NCI-H2081 treated with DMSO at 0.1 percent for 48 hours (cell line): ENCODE results near the gene FUT3.
"Not testable (repeated sequence)": the region's sequence is repeated elsewhere in the genome, so short reads cannot be mapped to it uniquely, and the experiment has no call there.

Experiments
- DNase-seq: peaks from one replicate; lab custom pipeline; 2025; lab: John Stamatoyannopoulos, UW

FUT3 gene

DNA sequence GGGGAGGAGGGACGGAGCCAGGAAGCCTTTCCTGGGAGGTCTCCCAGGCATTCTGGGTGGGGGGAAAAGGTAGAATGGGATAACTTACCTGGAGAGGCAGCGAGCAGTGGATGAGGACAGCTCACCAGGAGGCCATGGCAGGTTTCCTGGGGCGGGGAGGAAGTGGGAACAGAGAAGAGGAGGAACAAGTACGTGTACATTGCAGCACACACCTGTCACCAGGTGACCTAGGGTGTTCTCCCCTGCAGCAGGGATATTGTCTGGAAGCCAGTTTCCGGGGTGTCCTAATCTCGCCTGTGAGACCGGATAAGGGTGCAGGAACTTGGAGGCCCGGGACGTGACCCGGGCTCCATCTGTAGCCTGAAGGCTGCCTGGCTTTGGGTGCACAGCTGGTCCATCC is at the start of gene FUT3:
Gene FUT3 (minus strand): TSS at position 148 of the 400 bp plus-strand sequence.
- no peak for DNase-seq

DNA sequence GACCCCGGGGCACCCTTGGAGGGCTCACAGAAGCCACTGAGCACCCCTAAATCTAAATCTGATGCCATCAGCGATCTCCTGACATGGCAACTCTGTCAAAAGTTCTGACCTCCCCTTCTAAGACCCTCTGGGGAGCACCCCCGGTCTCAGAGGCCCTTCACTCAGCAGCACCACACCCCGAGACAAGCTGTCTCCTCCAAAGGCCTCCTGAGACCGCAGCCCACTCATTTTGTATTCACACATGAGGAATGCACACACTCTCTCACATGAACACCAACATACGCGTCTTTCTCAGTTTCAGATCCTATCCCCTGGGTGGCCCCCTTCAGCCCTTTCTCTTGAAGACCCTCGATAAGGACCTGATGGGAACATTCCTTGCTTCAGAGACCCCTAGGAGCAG is 49.7 kb upstream of the FUT3 start:
- DNase-seq = no peak

DNA sequence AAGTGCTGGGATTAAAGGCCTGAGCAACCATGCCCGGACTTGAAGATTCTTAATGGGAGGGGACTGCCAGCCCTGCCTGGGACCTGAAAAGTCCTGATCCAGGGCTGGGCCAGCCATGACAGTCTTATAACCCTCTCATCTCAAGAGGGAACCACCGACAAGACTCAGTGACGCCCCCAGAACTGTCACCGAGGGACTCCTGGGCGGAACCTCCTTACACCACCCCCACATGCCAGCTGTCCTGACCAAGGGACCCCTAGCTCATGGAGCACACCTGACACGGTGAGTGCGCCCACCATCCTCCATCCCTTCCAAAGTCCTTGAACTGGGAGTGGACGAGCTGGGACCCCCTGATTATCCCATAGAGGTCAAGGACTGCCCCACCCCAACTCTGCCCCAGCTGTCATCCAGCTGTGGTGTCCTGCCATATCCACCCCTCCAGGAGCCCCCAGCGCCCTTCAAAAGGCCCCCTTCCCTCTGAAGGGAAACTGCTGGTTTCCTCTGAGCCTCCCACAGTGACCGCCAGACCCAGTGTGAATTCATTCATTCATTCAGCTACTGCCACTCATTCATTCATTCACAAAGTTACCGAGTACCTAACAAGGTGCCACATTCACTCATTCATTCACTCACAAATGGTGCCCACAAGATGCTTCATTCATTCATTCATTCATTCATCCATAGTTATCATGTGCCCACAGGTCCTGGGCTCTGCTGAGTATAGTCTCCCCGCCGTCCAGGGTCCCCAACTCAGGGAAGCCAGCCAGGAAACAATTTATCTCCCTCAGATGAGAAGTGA is 48.7 kb upstream of the FUT3 start:
- no peak for DNase-seq

DNA sequence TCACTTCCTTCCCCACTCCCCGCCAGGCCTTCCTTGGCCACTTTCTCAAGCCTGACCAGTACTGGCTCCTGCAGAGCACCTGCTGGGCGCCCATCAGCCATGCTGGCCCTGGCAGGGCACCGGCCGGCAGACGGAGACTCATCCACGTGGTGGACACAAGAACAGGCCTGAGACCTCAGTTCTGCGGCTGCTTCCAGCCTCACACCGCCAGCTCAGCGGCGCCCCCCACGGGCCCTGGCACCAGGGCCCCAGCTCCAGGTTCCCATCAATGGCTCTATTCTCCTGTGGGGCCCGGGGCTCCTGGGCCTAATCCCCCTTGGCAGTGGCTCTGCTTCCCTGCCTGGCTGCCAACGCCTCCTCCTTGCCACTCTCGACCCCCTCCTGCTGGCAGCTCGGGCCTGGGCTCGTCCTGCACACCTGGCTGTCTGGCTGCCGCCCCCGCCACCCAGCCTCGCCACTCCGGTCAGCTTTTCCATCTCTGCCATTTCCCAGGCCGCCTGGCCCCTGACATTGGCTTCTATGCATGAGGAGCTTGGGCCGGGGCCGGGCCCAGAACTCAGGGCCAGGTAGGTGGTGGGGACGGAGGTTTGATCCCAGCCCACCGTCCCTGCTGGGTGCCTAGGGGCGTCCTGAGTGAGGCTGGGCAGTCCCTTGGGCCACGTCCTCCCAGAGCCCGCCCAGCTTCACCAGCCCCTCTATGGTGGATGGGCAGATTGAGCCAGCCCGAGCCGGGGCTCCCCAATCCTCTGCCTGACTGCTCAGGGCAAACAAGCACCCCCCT is 46.1 kb upstream of the FUT3 start:
- no peak for DNase-seq

DNA sequence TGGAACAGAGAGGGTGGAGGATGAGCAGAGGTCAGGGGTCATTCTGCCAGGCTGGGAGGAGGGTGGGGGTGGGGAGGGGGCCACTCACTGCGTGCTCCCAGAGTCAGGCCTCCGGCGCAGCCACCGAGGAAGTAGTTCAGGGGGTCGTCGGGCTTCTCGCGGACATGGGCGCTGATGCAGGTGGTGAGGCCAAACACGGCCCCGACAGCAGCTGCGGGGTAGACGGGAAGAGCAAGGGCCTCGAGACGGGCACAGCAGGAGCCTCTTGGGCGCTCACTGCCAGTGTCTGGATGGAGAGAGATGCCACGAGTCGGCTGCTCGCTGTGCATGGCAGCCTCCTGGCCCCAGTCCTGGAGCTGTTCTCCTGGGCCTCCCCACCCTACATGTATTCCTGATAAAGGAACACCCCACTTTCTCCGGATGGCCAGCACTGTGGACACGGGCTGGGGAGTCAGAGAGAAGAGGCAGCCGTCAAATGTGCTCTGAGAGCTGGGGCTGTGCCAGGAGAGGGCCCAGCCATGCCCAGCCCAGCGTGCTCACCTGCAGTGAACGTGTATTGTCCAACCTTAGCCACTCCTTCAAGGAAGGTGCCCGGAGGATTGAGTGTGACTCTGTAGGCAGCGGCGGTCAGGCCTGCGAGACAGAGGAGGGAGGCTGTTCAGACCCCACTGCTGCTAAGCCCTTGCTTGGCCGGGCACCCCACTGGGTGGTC is 45.3 kb upstream of the FUT3 start:
- no peak for DNase-seq

DNA sequence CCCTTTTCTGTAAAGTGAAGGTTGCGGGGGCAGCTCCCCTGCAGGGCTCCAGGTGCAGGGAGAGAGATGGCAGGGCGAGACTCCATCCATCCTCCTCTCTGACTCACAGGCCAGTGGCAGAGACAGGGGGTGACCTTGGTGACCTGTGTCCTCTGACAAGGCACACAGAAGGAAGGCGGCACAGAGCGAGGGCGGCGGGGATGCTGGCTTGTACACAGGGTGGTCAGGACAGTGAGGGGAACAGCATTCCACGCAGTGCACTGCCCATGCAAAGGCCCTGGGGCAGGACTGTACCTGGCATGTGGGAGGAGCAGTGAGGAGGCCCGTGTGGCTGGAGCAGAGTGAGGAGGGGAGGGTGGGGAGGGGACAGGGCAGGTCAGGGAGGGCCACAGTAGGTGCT is 44.6 kb upstream of the FUT3 start:
- no peak for DNase-seq

DNA sequence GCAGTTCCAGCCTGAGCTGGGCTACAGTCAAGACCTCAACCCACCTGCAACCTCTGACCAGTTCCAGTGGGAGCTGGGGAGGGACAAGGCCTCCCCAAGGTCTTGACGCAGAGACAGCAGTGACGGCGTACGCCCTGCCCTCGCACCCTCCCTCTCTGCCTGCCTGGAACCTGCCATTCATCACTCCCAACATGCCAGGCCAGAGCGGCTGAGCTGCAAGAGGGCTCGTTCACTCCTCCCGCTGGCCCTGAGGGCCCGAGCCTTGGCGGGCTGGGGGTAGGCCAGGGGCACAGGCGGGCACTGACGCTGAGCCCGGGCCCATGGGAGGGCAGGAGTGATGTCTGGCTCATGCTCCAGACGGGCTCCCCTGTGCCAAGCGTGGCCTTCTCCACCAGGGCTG is 44.2 kb upstream of the FUT3 start:
- no peak for DNase-seq

DNA sequence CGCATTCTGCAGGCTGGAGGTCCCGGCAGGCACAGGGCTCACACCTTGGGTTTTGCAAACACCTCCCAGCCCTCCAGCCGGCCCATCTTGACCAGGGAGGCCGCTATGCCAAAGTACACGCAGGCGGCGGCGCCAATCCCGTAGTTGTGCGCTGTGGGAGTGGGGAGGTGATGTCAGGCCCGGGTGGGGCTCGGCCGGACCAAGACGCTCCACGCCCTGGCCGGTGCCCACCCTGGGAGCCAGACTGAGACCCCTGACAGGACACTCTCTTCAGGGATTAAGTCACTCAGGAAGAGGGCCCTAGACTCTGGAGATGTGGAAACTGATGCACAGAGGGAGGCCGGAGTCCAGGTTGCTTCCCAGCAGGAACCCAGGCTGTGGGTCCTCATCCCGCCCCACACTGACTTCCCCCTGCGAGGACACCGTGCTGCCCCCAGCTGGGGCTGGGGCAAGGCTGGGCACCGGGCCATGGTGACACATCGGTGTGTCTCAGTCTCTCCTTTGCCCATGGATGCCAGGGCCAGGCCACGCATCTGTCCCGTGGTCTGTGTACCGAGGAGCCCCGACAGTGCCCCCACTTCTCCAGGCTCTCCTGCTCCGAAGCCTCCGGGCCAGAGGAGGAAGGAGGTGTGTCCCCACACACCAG is 43.6 kb upstream of the FUT3 start:
- no peak for DNase-seq

DNA sequence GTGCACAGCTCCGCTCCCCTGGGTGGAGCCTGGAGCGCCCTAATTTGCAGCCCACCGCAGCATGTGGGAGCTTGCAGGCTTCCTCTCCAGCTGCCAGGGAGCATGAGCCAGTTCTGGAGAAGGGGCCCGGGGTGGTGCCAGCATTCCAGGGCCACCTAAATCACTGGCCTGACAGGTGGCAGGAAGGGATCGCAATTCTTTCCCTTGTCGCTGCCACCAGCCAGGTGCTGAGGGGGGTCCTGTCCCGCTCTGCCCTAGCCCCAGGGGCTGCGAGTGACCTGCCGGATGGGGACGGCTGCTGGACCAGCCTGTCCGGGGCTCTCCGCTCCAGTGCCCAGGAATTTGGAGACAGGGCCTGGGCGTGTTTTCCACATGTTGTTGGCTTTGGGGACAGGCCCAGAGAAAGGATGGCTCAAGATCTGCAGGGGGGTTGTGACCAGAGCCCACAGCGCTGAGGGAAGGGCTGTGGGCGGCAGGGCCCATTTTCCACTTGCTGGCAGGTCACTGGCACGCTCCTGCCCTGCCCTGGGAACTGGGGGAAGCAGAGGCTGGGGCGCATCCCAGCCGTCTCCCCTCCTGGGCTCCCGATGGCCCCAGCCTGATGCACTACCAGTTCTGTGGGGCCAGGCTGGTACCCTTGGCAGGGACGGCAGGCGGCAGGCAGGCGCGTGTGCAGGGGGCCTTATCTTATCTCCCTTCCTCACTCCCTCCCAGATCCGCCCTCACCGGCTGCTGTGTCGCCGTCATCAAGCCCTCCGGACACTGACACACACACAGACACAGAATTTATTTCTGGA is 42.9 kb upstream of the FUT3 start:
- DNase-seq = no peak

DNA sequence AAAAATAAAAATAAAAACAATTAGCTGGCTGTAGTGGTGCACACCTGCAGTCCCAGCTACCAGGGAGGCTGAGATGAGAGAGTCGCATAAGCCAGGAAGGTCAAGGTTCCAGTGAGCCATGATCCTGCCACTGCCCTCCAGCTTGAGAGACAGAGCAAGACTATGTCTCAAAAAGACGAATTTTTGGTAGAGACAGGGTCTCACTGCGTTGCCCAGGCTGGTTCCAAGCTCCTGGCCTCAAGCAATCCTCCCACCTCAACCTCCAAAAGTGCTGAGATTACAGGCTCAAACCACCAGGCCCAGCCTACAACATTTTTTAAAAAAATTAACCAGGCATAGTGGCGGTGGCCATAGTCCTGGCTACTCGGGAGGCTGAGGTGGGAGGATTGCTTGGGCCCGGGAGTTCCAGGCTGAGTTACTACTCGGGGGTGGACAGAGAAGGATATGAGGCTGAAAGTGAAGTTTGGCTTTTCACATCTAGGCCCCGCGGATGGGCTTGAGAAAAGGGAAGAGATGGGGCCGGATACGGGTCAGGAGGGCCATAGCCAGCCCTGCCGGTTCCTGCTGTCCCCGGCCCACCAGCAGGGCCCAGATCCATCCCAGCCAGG is 42.2 kb upstream of the FUT3 start:
- no peak for DNase-seq

GRCh38 chr19:5892772-5893275 is 41.6 kb upstream of the FUT3 start:
- no peak for DNase-seq

- DNase-seq = no peak
These were observed 40.9 kb upstream of the FUT3 start for GRCh38 chr19:5891938-5892771.

DNA sequence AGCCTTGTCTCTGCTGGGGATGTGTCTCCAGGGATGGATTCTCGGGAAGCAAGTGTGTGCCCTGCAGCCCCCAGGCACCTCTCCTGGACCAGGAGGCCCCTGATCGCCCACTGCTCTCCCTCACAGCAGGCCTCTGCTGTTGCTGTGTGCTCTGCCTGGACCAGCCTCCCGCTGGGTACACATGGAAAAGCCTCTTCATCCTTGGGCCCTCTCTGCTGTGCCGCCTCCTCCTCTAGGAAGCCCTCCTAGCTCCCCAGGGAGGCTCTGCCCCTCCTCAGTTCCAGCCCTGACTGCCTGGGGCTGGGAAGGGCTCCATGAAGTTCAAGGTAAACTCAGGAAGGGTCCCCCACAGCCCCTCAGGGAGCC is 40.3 kb upstream of the FUT3 start:
- DNase-seq = no peak

GRCh38 chr19:5890099-5890498 is 38.9 kb upstream of the FUT3 start:
- no peak for DNase-seq

DNA sequence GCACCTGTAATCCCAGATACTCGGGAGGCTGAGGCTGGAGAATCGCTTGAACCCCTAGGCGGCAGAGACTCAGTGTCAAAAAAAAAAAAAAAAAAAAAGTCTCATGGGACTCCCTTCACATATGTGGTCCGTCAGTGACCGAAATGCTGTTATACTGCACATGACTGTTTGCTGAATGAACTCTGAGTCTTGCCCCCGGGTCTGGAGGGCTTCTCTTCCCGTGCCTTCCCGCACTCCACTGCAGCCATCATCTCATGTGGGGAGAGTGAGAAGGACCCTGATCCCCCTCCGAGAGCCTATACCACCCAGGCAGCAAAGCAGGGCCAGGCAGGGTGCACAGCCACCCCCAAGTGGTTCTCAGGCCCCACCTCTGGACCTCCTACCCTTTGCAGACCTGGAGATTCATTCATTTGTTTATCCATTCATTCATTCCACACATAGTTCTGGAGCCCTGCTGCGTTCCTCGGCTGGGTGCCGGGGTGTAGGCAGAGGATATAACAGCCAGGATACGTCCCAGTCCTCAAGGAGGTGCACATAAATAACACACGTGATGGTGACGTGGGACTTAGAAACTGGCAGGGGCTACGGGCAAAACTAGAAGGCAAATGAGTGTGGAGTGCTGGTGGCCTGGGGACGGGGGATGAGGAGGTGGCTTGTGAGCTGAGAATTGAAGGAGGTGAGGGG is 38.2 kb upstream of the FUT3 start:
- no peak for DNase-seq

- not testable (repeated sequence) for DNase-seq
These were observed 33.0 kb upstream of the FUT3 start for GRCh38 chr19:5884065-5884811.

DNA sequence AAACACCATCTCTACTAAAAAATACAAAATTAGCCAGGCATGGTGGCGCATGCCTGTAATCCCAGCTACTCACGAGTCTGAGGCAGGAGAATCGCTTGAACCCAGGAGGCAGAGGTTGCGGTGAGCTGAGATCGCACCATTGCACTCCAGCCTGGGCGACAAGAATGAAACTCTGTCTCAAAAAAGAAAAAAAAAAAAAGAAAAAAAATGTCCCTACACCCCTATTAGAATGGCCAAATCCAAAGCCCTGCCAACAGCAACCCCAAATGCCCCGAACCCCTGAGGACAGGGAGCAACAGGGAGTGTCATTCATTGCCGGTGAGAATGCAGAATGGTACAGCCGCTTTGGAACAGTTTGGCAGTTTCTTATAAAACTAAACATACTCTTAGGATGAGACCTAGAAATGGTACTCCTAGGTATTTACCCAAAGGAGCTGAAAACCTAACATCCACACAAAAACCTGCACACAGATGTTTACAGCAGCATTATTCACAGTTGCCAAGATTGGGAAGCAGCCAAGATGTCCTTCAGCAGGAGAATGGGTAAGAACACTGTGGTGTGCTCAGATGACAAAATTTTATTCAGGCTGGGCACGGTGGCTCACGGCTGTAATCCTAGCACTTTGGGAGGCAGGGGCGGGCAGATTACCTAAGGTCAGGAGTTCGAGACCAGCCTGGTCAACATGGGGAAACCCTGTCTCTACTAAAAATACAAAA is 32.1 kb upstream of the FUT3 start:
- not testable (repeated sequence) for DNase-seq

GRCh38 chr19:5882421-5882968 is 31.2 kb upstream of the FUT3 start:
- DNase-seq = no peak
